Smooth muscle cell (in vitro differentiated cells): ENCODE results near the gene P2RX6. TPM values are rescaled to one million over a fixed set of nuclear protein-coding genes. Genes with fewer than 3 reads are reported as not detected.

Experiments used
- DNase-seq: peaks from one replicate; lab custom pipeline; 2025; ENCODE audit not compliant: unreplicated experiment; lab: John Stamatoyannopoulos, UW
- H2AFZ ChIP-seq: fragments of 200-600 bp; sonication (generic); 2 replicates; pipeline ENCODE4 v1.6.0; 2016; ENCODE audit warnings: antibody characterized with exemption, low read depth, mild to moderate bottlenecking
- H3F3A ChIP-seq: fragments of 200-600 bp; sonication (generic); 2 replicates; pipeline ENCODE4 v1.6.0; 2017; ENCODE audit warnings: antibody characterized with exemption, low read depth
- H3K27ac ChIP-seq: fragments of 200-600 bp; sonication (generic); 2 replicates; pipeline ENCODE4 v1.5.1; 2016; ENCODE audit warnings: low read depth, mild to moderate bottlenecking
- H3K27me3 ChIP-seq: fragments of 200-600 bp; sonication (generic); 2 replicates; pipeline ENCODE4 v1.6.1; 2016; ENCODE audit warnings: low read depth, mild to moderate bottlenecking
- H3K36me3 ChIP-seq: fragments of 200-600 bp; sonication (generic); 2 replicates; pipeline ENCODE4 v1.5.1; 2016; ENCODE audit warnings: low read depth
- H3K4me1 ChIP-seq: fragments of 200-600 bp; sonication (generic); 2 replicates; pipeline ENCODE4 v1.5.1; 2016; ENCODE audit warnings: low read depth
- H3K4me2 ChIP-seq: fragments of 200-600 bp; sonication (generic); 2 replicates; pipeline ENCODE4 v1.6.0; 2016; ENCODE audit warnings: mild to moderate bottlenecking
- H3K4me3 ChIP-seq: fragments of 200-600 bp; sonication (generic); 2 replicates; pipeline ENCODE4 v1.5.1; 2016; ENCODE audit warnings: mild to moderate bottlenecking
- H3K79me2 ChIP-seq: fragments of 200-600 bp; sonication (generic); 2 replicates; pipeline ENCODE4 v1.6.0; 2016; ENCODE audit warnings: low read depth, mild to moderate bottlenecking
- H3K9ac ChIP-seq: fragments of 200-600 bp; sonication (generic); 2 replicates; pipeline ENCODE4 v1.6.0; 2016; ENCODE audit warnings: low read depth
- H3K9me3 ChIP-seq: fragments of 200-600 bp; sonication (generic); replicated peaks from 2 replicates; pipeline ENCODE4 v1.5.1; 2016; ENCODE audit warnings: low read depth
- H4K20me1 ChIP-seq: fragments of 200-600 bp; sonication (generic); 2 replicates; pipeline ENCODE4 v1.6.0; 2016; ENCODE audit warnings: low read depth
- CTCF ChIP-seq: fragments of 200-600 bp; sonication (generic); IDR thresholded peaks from 2 replicates; pipeline ENCODE4 v1.5.1; 2017; ENCODE audit warnings: borderline replicate concordance, mild to moderate bottlenecking, antibody characterized with exemption; ENCODE audit not compliant: insufficient read depth, poor library complexity, severe bottlenecking
- WGBS: methylation state at CpG from one replicate; pipeline ENCODE4 v1.1.7; 2016; ENCODE audit warnings: low lambda C conversion rate; 5-methylcytosine and 5-hydroxymethylcytosine counted together
- polyA plus RNA-seq: library from polyadenylated mRNA; unstranded; fragments of >200 nt; fragmentation: Nextera tagmentation; extraction: Ambion mirVana; gene quantifications from 2 replicates; pipeline ENCODE4 v1.2.1, GENCODE V29; 2016
- total RNA-seq: library from RNA; depleted of rRNA; stranded (reverse); fragments of >200 nt; gene quantifications from 2 replicates; pipeline ENCODE4 v1.2.3, GENCODE V29; 2014

P2RX6 gene
- total and polyA plus RNA-seq, 2 experiments from 2014 or later, result 0.13 to 1.2 TPM

DNA sequence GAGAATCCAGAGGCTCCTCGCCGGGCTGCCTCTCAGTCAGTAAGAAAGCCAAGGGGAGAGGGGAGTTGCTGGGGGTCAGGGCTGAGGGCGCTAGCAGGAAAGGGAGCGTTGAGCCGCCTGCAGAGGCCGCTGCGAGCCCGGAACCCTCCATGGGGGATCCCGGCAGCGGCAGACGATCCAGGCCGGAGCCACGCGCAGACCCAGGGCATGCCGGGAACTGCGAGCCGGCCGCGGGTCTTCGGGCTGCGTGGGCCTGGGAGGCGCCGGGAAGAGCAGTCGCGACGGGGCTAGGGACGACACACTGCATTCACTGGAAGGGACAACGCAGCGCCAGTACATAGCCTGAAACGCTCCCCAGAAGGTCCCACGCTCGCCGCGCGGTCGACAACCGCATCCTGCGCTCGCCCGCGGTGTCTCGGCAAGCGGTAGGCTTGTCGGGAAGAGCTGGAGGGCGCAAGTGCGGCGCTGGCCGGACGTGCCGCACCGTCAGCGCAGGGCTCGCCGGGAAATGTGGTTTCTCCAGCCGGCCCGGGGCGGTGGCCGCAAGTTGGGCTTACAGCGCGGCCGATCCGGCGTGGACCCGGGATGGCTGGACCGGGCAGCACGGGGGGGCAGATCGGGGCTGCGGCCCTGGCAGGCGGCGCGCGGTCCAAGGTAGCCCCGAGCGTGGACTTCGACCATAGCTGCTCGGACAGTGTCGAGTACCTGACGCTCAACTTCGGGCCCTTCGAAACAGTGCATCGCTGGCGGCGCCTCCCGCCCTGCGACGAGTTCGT, 33.0 kb upstream of the P2RX6 start, which contains the start of gene LZTR1:
LZTR1 (plus strand) TSS at position 511 of the 776 bp plus-strand sequence; CDS start at position 586, 75 bp downstream.
- H3K4me1 ChIP-seq, result peaks cover 19% of the 10 kb centered on the region
- H2AFZ ChIP-seq, result peak within 1 kb of the TSS; percentile 86
- peak; percentile 35 for TF ChIP-seq CTCF
- H3K4me2 ChIP-seq, result peak within 1 kb of the TSS; percentile 98
- H4K20me1 ChIP-seq, result no peaks in the 10 kb centered on the region
- peak within 1 kb of the TSS; percentile 57 for H3K27ac ChIP-seq
- no peaks in the 10 kb centered on the region for H3K27me3 ChIP-seq
- H3K9me3 ChIP-seq, result no peaks in the 10 kb centered on the region
- H3K36me3 ChIP-seq, result no peaks in the 10 kb centered on the region
- H3K9ac ChIP-seq, result peak within 1 kb of the TSS; percentile 70
- under 1% methylated on average over 82 of the region's 87 CpGs for WGBS
- DNase-seq, result peak; percentile 67
- peak within 1 kb of the TSS; percentile 90 for H3K4me3 ChIP-seq
- no peaks in the 10 kb centered on the region for H3F3A ChIP-seq
- H3K79me2 ChIP-seq, result peaks cover 18% of the 10 kb centered on the region

DNA sequence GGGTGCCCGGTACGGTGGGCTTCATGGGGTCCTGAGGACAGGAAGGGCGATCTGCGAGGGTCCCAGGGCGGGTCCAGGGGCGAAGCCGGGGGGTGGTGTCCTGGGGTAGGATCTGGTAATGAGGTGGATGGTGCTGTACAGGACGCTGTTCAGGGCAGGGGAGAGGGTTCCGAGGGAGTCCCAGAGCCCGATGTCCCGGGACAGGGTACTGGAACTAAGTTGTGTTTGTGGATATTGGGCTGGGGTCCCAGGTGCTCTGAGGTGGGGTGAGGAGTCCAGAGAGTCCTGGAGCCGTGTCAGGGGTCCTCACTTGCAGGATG, 32.4 kb upstream of the P2RX6 start:
- DNase-seq, result no peak
- Histone ChIP-seq H3K79me2 (peaks cover 18% of the 10 kb centered on the region), H3K4me3 (peak overlapping the region; percentile 90), H3K9ac (peak overlapping the region; percentile 70), H3K36me3 (no peaks in the 10 kb centered on the region), H3K4me2 (peak overlapping the region; percentile 98), H3K27ac (no peak overlapping the region), H3F3A (no peaks in the 10 kb centered on the region), H2AFZ (peak overlapping the region; percentile 86), H4K20me1 (no peaks in the 10 kb centered on the region), H3K9me3 (no peaks in the 10 kb centered on the region), H3K4me1 (peaks cover 19% of the 10 kb centered on the region), H3K27me3 (no peaks in the 10 kb centered on the region)
- no peak for TF ChIP-seq CTCF
- WGBS, result 2% methylated on average over 11 of the region's 12 CpGs

GRCh38 chr22:20983081-20983771, 31.7 kb upstream of the P2RX6 start:
- Histone ChIP-seq H3K36me3 (no peaks in the 10 kb centered on the region), H3K9me3 (no peaks in the 10 kb centered on the region), H3K9ac (peak overlapping the region; percentile 70), H3K4me3 (peak overlapping the region; percentile 90), H3K27me3 (no peaks in the 10 kb centered on the region), H3K4me2 (peak overlapping the region; percentile 98), H2AFZ (peak overlapping the region; percentile 86), H3F3A (no peaks in the 10 kb centered on the region), H3K79me2 (peaks cover 18% of the 10 kb centered on the region), H4K20me1 (no peaks in the 10 kb centered on the region), H3K4me1 (peaks cover 19% of the 10 kb centered on the region), H3K27ac (no peak overlapping the region)
- no peak for DNase-seq
- WGBS, result 87% methylated on average over 5 of the region's 5 CpGs
- no peak for TF ChIP-seq CTCF
